GM19438 (cell line): ENCODE results near the gene TRAPPC3L.

Source experiments
- ATAC-seq: cut with Tn5 transposase; IDR thresholded peaks from one replicate; pipeline ENCODE4 v1.9.1; 2021; ENCODE audit warnings: low read depth; ENCODE audit not compliant: unreplicated experiment

TRAPPC3L gene

GRCh38 chr6:116560130-116560529, 14.6 kb upstream of the TRAPPC3L start:
- ATAC-seq: no peak

- ATAC-seq: no peak
Measured at GRCh38 chr6:116557893-116558292, 12.4 kb upstream of the TRAPPC3L start.

GRCh38 chr6:116556814-116557415, 11.4 kb upstream of the TRAPPC3L start:
- ATAC-seq: no peak

- no peak for ATAC-seq
Measured at GRCh38 chr6:116556065-116556464, 10.6 kb upstream of the TRAPPC3L start.

- no peak for ATAC-seq
Measured at GRCh38 chr6:116553451-116553850, 8.0 kb upstream of the TRAPPC3L start, which contains the start of gene CALHM4. Gene CALHM4 (plus strand): TSS chr6:116553751. CDS start chr6:116553794, 43 bp downstream.

GRCh38 chr6:116550796-116551195, 5.3 kb upstream of the TRAPPC3L start:
- no peak for ATAC-seq

GRCh38 chr6:116547358-116547757, 1.9 kb upstream of the TRAPPC3L start:
- no peak for ATAC-seq

- ATAC-seq: no peak
Measured at GRCh38 chr6:116543149-116543548, 2.3 kb downstream of the TRAPPC3L start.

GRCh38 chr6:116542426-116542825, 3.1 kb downstream of the TRAPPC3L start:
- ATAC-seq: no peak

GRCh38 chr6:116536216-116536621, 9.3 kb downstream of the TRAPPC3L start:
- no peak for ATAC-seq

GRCh38 chr6:116535109-116535508, 10.4 kb downstream of the TRAPPC3L start:
- ATAC-seq: no peak

- no peak for ATAC-seq
Measured at GRCh38 chr6:116533233-116533957, 12.1 kb downstream of the TRAPPC3L start.

GRCh38 chr6:116531675-116532570, 13.6 kb downstream of the TRAPPC3L start:
- peak; percentile 85 for ATAC-seq

GRCh38 chr6:116530436-116530835, 15.0 kb downstream of the TRAPPC3L start:
- ATAC-seq: no peak

GRCh38 chr6:116529466-116530290, 15.8 kb downstream of the TRAPPC3L start:
- no peak for ATAC-seq

- no peak for ATAC-seq
Measured at GRCh38 chr6:116528780-116529179, 16.7 kb downstream of the TRAPPC3L start.

- ATAC-seq: no peak
Measured at GRCh38 chr6:116528133-116528532, 17.4 kb downstream of the TRAPPC3L start.

- no peak for ATAC-seq
Measured at GRCh38 chr6:116524236-116524635, 21.2 kb downstream of the TRAPPC3L start.

- no peak for ATAC-seq
Measured at GRCh38 chr6:116522896-116523295, 22.6 kb downstream of the TRAPPC3L start.

GRCh38 chr6:116518621-116519368, 26.7 kb downstream of the TRAPPC3L start:
- ATAC-seq: no peak
